IPS DF 4.7 (cell line): Measurements from ENCODE around the gene CD163L1.
A peak's percentile ranks its signal among the peaks of the same experiment; 100 is the strongest.
"Not testable (repeated sequence)": the region's sequence is repeated elsewhere in the genome, so short reads cannot be mapped to it uniquely, and the experiment has no call there.

Experiments
- DNase-seq: peaks from one replicate; pipeline ENCODE4 v3.0.0-alpha.2; 2013; ENCODE audit warnings: low spot score; ENCODE audit errors: extremely low read depth

Gene CD163L1

DNA sequence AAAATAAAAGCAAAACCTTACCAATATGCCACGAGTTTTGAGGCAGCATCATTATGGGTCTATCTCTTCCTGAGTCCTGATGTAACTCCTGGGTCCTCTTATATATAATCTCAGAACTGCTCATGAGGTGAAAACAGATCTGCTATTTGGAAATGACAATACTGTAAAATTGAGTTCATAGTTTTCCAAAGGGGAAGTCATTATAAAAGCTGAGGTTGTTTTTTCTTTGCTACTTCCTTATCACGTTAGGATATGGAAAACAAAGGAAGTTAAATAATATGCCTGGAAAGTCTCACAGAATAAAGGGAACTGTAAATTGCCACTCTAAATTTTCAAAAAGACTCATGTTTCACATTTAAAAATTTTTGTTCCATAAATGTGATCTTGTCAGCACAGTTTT lies at the start of gene CD163L1:
TSS of gene CD163L1 (minus strand) at position 78 of the 400 bp plus-strand sequence. CDS start at position 52, 26 bp downstream.
- DNase-seq = no peak

DNA sequence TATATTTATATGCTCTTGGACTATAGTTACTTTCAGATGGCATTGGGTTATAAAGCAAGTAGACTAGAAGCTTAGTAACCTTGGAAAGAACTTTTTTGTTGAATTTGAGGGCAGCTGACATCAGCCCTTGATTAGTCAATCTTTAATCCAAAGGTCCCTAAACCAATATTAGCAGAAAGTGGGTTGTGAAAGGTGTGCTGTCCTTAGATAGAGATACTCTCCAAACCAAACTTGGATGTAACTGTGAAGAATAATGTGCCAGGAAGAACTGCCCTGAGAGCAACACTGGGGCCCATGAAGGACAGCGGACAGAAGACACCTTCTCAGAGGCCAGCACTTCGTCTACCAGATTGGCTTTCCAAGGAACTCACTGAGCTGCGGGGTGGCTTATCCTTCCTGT lies 49.1 kb upstream of the CD163L1 start:
- no peak for DNase-seq

DNA sequence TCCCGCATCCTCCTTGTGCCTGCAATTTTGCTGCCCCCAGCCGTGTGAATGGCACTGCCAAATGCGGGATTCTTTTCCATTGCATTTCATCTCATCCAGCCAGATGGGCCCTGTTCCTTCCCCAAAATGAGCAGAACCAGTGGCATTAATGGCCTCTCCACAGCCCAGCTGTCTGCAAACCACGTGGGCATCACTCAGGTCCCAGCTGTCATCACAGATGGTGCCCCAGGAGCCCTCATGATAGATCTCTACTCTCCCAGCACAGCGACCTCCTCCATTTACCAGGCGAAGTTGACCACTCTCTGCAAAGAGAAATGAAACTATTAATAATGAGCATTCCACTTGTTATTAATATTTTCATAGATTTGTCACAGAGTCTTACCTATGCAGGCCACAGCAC lies 42.6 kb upstream of the CD163L1 start:
- no peak for DNase-seq

DNA sequence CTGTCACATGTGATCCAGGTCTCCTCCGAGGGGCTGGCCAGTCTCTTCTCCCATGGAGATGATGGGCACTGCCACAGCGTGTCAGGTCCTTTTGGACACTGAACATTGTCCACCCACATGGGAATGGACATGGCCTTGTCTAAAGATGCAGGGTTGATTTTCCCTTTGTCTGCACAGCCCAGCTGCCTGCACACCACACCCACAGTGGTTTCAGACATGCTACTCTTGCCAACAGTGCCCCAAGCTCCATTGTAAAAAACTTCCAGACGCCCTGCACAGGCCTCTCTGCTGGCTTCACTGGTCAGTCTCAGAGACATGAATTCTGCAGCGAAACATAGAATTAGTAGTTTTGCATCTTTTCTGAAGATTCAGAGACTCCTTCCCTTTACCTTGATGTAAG lies 41.1 kb upstream of the CD163L1 start:
- DNase-seq = no peak

DNA sequence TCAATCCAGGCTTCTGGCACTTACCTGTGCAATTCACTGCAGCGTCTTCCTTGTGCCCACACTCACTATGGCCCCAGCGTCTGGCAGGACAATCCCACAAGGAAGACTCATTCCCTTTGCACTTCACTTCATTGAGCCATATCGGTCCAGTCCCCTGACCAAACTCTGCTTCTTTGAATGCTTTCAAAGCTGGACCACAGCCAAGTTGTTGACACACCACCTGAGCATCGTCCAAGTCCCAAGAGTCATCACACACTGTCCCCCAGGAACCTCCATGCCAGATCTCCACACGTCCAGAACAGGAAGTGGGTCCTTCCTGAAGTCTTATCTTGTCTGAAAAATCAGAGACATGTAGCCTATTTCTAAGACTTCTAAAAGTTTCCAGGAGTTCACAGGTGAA lies 39.4 kb upstream of the CD163L1 start:
- no peak for DNase-seq

DNA sequence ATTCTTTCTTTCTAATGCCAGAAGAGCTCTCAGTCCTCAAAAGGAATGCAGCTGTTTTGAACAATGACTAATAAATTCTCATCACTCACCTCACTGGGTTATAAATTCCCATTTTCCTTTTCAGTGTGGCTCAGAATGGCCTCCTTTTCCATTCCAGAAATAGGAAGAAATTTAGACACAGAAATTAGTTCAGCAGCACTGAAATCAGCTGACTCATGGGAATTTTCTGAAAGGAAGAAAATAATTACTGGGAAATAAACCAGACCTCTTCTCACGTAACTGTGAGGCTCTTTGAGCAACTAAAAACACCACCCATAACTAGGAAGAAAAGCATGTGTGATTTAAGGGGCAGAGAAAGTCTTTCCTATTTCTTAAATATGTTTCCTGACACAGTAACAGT lies 35.8 kb upstream of the CD163L1 start:
- DNase-seq = no peak

DNA sequence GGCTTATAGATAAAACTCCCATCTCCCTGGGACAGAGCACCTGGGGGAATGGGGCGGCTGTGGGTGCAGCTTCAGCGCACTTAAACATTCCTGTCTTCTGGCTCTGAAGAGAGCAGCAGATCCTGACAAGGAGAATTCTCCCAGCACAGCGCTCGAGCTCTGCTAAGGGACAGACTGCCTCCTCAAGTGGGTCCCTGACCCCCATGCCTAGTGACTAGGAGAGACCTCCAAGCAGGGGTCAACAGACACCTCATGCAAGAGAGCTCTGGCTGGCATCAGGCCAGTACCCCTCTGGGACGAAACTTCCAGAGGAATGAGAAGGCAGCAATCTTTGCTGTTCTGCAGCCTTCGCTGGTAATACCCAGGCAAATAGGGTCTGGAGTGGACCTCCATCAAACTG lies 28.1 kb upstream of the CD163L1 start:
- DNase-seq = no peak

DNA sequence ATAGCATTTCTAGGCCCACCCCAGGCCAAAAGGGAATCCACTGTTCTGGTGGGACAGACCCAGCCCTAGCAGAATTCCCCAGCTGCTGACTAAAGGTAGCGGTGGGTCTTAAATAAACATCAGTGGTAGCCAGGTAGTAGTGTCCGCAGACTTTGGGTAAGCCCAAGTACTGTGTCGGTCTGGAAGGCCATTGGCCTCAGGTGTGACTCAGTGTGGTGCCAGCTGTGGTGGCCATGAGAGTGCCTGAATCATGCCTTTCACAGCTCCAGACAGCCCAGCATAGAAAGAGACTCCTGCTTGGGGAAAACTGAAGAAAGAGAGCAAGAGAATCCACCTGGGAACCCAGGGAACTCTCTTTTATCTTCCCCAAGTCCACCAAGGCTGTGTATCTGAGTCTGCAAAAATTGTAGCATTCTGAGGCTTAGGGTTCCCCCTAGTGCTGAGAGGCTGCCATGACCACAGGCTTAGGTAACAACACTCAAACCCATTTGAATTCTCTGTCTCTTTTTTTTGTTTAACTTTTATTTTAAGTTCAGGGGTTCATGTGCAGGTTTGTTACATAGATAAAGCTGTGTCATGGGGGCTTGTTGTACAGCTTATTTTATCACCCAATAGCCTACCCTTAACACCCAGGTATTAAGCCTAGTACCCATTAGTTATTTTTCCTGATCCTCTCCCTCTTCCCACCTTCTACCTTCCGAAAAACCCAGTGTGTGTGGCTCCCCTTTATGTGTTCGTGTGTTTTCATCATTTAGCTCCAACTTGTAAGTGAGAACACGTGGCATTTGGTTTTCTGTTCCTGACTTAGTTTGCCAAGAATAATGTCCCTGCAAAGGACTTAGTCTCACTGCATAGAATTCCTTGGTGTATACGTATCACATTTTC lies 16.7 kb upstream of the CD163L1 start:
- DNase-seq = peak; percentile 44

DNA sequence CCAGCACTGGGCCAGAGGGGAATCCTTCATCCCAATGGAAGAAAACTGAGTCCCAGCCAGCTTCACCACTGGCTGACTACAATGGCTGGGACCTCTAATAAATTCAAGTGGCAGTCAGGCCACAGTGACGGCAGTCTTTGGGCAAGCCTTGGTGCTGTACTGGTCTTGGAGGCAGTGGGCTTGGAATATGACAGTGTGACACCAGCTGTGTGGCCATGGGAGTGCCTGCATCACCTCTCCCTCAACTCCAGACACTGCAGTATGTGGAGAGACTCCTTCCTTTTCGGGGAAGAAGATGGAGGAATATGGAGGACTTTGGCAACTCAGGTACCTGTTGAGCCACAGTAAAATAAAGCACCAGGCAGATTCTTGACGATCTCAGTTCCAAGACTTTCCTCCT lies 16.0 kb upstream of the CD163L1 start:
- no peak for DNase-seq

DNA sequence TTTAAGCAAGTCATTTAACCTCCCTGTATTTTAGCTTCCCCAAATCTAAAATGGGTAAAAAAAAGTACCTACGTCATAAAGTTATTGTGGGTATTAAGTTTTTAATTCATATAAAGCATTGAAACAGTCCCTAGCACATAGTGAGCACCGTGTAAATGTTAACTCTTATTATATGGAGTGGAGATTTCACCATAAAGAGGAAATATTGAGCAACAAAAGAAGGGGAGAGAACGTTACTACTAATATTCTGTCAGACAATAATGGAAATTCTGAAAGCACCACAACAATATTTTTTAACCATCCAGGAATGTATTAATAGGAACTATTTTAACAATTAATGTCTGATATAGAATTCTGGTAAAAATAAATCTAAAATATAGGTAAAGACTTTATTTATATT lies 7.8 kb upstream of the CD163L1 start:
- DNase-seq = no peak

DNA sequence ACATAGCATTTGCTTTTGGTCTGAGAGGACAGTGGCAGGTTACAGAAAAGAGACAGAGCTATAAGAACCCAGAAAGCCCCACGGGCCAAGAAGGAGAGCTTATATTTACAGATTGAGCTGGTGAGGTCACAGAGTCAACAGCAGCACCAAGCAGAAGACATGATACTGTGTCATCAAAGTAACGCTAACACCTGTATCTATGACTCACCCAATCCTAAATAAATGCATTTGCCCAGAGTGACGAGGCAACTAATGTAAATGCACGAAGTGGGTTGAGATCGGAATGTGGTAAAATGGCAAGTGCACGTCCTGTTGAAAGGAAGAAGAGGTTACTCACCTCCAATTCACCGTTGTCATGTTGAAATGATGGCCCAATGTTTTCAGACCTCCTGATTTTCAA lies 6.7 kb upstream of the CD163L1 start:
- DNase-seq = no peak

DNA sequence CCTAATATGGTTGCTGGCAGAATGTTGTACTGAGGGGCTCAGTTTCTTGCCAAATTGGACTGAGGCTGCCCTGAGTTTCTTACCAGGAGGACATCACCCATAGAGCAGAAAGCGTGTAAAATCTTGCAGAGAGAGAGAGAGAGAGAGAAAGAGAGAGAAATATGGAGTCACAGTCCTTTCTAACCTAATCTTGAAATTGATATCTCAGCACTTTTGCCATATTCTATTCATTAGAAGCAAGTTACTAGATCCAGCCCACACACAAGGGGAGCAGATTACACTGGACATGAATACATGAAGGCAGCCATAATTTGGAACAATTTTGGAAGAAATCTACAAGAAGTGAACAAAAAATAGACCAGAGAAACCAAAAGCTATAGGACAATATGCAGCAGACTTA lies 4.1 kb upstream of the CD163L1 start:
- no peak for DNase-seq

DNA sequence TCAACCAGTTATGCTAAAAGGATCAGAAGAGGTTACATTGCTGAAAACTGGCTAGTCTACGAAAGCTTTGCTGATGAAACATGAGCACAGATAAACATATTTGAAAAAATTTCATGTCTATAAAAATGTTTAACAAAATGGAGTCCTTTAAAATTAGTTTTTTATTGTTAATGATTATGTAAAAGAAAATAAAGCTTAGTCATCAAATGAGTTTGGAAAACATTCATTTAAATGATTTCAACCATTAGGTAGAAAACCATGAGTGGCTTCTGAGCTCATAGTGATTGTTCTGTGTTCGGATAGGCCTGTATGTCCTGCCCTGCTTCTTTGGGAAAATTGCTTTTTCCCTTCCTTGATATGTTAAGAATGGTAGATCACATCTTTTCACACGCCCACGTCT lies 584 bp upstream of the CD163L1 start:
- DNase-seq = no peak

DNA sequence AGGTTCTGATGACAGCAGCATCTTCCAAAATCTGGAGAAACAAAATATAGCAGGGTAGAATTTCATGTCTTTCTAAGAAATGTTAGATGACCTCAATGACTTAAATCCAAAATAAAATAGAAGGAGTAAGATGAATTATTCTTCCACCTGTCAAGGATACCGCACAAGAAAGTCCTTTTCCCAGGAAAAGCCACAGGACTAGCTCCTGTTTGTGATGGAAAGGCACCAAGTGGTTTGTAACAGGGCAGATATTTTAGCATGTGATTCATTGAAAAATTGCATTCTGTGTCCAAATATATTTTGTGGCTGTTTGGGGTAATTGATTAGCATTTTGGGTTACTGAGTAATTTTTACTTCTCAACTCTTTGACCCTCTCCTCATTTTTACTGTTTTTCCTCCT lies 2.7 kb downstream of the CD163L1 start:
- no peak for DNase-seq

DNA sequence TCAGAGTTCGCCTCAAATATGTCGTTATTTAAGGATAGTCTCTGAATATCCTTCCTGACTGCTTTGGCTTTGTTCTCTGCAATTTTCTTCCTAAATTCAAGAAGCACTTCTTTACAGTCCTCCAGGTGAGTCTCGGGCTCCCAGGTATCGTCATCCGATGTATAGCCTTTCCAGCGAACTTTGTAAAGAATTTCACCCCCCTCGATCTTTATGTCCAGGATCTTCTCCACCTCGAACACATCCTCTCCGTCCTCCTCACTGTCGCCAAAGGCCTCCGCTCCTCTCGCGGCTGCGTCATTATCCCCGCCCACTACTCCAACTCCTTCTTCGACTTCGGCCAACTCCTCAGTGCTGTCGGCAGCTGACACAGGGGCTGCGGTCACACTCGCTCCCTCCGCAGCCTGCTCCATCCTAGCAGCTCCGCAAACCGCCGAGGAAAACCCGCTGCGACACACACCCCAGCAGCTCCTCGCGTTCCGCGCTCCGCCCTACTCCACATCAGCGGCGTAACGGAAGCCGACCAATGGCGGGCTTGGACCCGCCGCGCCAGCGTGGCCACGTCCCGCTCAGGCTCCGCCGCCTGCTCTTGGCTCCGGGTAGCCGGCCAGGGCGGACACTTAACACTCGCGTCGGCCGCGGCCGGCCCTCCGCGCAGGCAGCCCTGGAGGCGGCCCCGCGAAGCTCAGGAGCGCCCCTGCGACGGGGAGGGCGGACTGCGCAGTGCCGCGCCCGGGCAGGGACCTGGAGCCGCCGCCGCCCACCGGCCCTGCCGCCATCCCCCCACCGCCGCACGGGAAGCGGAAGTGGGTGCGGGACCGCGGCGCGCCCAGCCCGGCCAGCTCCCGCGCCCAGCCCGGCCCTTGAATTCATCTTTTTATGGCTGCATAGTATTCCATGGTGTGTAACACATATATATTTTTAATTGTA lies 4.1 kb downstream of the CD163L1 start:
- DNase-seq = peak; percentile 49

DNA sequence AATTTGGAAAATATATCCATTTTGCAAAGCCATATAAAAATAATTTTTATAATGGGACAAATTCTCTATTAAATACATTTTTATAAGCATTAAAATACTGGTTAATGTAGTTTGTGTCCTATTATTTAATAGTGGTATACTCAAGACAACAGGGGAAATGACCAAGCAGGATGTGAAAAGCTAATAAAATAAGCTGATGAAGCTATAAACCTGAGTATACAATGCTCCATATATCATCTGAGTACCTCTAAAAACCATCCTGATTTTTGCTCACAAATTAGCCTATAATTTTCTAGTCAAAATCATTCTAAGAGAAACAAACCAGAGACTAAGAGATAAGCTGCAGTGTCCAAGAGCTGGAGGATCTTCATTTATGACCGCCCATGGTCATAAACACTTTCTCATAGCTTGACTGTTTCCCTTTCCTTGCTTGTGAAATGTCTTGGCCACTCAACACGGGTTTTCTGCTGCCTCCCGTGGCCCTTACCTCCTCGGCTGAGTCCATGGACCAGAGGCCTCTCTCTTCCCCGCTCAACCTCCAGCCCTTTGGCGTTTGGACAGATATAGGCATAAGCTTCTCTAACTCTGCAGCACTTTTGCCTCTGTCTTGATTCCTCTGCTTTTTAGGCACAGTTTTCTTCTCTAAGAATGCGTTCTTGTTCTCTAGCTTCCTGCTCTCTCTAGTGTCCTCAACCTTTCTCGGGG lies 5.5 kb downstream of the CD163L1 start:
- DNase-seq = not testable (repeated sequence)

DNA sequence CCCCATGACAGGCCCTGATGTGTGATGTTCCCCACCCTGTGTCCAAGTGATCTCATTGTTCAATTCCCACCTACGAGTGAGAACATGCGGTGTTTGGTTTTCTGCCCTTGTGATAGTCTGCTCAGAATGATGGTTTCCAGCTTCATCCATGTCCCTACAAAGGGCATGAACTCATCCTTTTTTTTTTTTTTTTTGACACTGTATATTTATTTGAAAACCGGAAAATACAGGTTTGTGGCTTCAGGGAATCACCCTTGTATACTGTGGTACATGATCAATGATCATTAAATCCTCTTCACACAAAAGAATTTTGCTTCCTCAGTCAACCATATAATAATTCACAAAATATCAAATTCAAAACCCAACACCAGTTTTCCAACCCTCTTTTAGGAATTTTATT lies 6.5 kb downstream of the CD163L1 start:
- not testable (repeated sequence) for DNase-seq

DNA sequence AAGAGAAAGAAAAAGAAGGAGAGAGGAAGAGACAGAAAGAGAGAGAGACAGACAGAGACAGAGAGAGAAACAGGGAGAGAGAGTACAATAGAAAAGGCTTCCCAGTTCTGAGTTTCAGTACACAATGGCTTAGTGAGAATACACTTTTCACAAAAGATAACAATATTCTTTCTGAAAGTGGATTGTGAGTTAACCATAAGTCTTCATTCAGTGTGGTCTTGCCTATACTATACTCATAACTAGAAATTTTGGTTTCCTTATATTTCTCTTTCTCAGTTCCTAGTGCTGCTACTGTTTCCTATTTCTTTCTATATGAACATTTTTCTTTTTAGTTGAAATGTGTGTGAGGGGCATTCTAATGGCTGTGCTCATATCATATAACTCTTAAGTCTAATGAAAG lies 9.3 kb downstream of the CD163L1 start:
- DNase-seq = no peak

DNA sequence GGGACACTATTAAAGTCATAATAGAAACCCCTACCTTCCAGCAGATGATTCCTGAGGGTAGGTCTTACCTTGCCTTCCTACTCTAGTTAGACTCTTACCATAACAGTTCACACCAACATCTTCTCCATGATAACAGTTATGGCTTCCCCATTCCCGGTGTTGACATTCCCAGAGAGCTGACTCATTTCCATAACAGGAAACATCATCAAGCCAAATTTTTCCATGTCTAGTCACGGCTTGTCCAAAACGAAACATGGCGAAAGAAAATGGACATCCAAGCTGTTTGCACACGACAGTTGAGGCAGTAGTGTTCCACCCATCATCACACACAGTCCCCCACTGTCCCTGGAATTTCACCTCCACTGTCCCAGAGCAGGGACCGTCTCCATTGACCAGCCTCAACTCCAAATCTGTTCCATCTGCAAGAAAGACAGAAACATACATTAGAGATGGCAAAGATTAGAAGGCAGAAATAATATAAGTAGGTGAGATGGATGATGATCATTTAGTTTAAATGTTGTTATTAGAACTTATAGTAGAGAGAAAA lies 10.6 kb downstream of the CD163L1 start:
- no peak for DNase-seq

DNA sequence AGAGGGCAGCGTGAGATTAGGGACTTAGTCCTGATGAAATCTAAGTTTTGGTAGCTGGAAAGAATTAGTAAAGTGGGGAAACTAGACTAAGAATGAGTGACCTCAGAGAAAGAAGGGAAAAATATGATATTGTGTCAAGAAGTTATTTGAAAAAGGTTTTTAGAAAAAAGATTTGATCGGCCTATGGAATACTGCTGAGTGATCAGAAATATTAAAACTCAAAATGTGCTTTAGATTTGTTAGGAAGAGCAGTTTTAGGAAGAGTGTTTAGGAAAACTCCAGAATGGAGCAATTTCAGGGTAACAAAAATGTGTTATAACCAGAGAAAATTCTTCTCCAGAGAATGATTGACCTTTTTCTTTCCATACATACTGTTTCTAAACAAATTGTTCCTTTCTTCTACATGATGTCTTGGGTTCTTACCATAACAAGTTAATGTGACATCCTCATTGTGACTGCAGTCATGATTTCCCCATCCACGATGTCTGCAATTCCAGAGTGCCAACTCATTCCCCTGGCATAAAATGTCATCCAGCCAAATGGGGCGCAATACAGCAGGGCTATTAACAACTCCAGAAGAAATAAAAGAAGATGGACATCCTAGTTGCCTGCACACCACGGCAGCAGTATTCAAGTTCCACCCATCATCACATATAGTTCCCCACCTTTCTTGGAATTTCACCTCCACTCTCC lies 11.8 kb downstream of the CD163L1 start:
- DNase-seq = no peak

DNA sequence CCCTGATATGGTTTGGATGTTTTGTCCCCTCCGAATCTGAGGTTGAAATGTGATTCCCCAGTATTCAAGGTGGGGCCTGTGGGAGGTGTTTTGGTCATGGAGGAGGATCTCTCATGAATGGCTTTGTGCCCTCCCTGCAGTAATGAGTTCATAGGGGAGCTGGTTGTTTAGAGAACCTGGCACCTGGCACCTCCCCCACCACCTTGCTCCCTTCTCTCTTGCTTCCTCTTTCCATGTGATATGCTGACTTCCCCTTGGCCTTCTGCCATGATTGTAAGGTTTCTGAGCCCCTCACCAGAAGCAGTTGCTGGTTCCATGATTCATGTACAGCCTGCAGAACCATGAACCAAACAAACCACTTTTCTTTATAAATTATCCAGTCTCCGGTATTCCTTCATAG lies 32.6 kb downstream of the CD163L1 start:
- DNase-seq = no peak
